Activated T-helper 1 cell treated with anti-CD3 and anti-CD28 coated beads, Interleukin-12 subunit alpha, Interleukin-12 subunit beta, Interleukin-2, Interleukin-4 antibody, amounts not matched to agents 30 ng/mL and 10 ng/mL and 1 ng/mL, durations not matched to agents 14 hours and 24 hours and 36 hours (primary cell): Measurements from ENCODE around the gene C2CD4B. TPM values are rescaled to one million over a fixed set of nuclear protein-coding genes. Genes with fewer than 3 reads are reported as not detected.
A peak's percentile ranks its signal among the peaks of the same experiment; 100 is the strongest.

Experiments used
- DNase-seq: peaks from one replicate; pipeline ENCODE4 v3.0.0; 2021; ENCODE audit warnings: low spot score
- H3K27ac Mint-ChIP-seq: one replicate; pipeline ENCODE4 v1.8.0; 2021; ENCODE audit warnings: mild to moderate bottlenecking, mixed read lengths
- H3K27me3 Mint-ChIP-seq: one replicate; pipeline ENCODE4 v1.8.0; 2022; ENCODE audit warnings: mild to moderate bottlenecking, moderate library complexity, mixed read lengths; ENCODE audit not compliant: insufficient read depth
- H3K36me3 Mint-ChIP-seq: one replicate; pipeline ENCODE4 v1.8.0; 2021; ENCODE audit warnings: low read depth, mixed read lengths
- H3K4me1 Mint-ChIP-seq: one replicate; pipeline ENCODE4 v1.8.0; 2021; ENCODE audit warnings: low read depth, mixed read lengths
- H3K4me3 Mint-ChIP-seq: one replicate; pipeline ENCODE4 v1.8.0; 2021; ENCODE audit warnings: mild to moderate bottlenecking, moderate library complexity, mixed read lengths
- H3K9me3 Mint-ChIP-seq: one replicate; pipeline ENCODE4 v1.8.0; 2021; ENCODE audit warnings: mixed read lengths
- intact Hi-C: fragments of 100-400 bp; cut with micrococcal nuclease; formaldehyde crosslinking; loops from one replicate; pipeline ENCODE4 v1.15.1; 2024
- total RNA-seq: library from RNA; stranded (reverse); gene quantifications from 2 replicates; pipeline ENCODE4 v1.2.3, GENCODE V29; 2022

Gene C2CD4B
- total RNA-seq, 1 donor from 2014 or later, result 0.78 TPM

- no peaks in the 10 kb centered on the region for H3K9me3 Mint-ChIP-seq
- intact Hi-C loops, result loop anchor here (5.0 to 10.0 kb wide), 2 partner anchors 54 to 133 kb away; partner anchors contain the start of gene C2CD4A
- H3K27me3 Mint-ChIP-seq, result peaks cover 2% of the 10 kb centered on the region
- DNase-seq, result no peak
- peaks cover 56% of the 10 kb centered on the region for H3K4me1 Mint-ChIP-seq
- no peak overlapping the region for H3K4me3 Mint-ChIP-seq
- no peak overlapping the region for H3K27ac Mint-ChIP-seq
- H3K36me3 Mint-ChIP-seq, result no peaks in the 10 kb centered on the region
Observed at GRCh38 chr15:62121273-62122015, 43.6 kb downstream of the C2CD4B start.

GRCh38 chr15:62120776-62121175, 44.3 kb downstream of the C2CD4B start:
- intact Hi-C loops, result loop anchor here (5.0 to 10.0 kb wide), 2 partner anchors 53 to 134 kb away; partner anchors contain the start of gene C2CD4A

GRCh38 chr15:62119874-62120273, 45.2 kb downstream of the C2CD4B start:
- no peak for DNase-seq
- Mint-ChIP-seq H3K9me3 (no peaks in the 10 kb centered on the region), H3K27me3 (peaks cover 2% of the 10 kb centered on the region), H3K36me3 (no peaks in the 10 kb centered on the region), H3K4me3 (no peak overlapping the region), H3K4me1 (peaks cover 47% of the 10 kb centered on the region), H3K27ac (peak overlapping the region; percentile 28)
- intact Hi-C loops, result loop anchor here (1.0 to 10.0 kb wide), 4 partner anchors 10 to 135 kb away; partner anchors contain the start of gene C2CD4A

More at GRCh38 chr15:62120776-62121175, 44.3 kb downstream of the C2CD4B start:
- Mint-ChIP-seq H3K27ac (peak overlapping the region; percentile 52), H3K9me3 (no peaks in the 10 kb centered on the region), H3K27me3 (peaks cover 2% of the 10 kb centered on the region), H3K4me3 (no peak overlapping the region), H3K36me3 (no peaks in the 10 kb centered on the region), H3K4me1 (peaks cover 56% of the 10 kb centered on the region)
- DNase-seq, result no peak

- H3K27ac Mint-ChIP-seq, result peak overlapping the region; percentile 28
- peaks cover 2% of the 10 kb centered on the region for H3K27me3 Mint-ChIP-seq
- H3K9me3 Mint-ChIP-seq, result no peaks in the 10 kb centered on the region
- peak overlapping the region; percentile 30 for H3K4me3 Mint-ChIP-seq
- DNase-seq, result peak; percentile 5
- H3K36me3 Mint-ChIP-seq, result no peaks in the 10 kb centered on the region
- H3K4me1 Mint-ChIP-seq, result peaks cover 42% of the 10 kb centered on the region
- intact Hi-C loops, result loop anchor here (1.0 kb wide), 2 partner anchors 9 to 34 kb away; no protein-coding TSS in a partner anchor
Observed at GRCh38 chr15:62119227-62119864, 45.7 kb downstream of the C2CD4B start.

- DNase-seq, result no peak
- Mint-ChIP-seq H3K4me3 (no peak overlapping the region), H3K27ac (peak overlapping the region; percentile 60), H3K27me3 (peaks cover 2% of the 10 kb centered on the region), H3K36me3 (no peaks in the 10 kb centered on the region), H3K9me3 (no peaks in the 10 kb centered on the region), H3K4me1 (peaks cover 35% of the 10 kb centered on the region)
- intact Hi-C loops, result loop anchor here (1.0 kb wide), 2 partner anchors 8 to 35 kb away; no protein-coding TSS in a partner anchor
Observed at GRCh38 chr15:62118520-62119226, 46.4 kb downstream of the C2CD4B start.

- Mint-ChIP-seq H3K27me3 (peaks cover 2% of the 10 kb centered on the region), H3K9me3 (no peaks in the 10 kb centered on the region), H3K36me3 (no peaks in the 10 kb centered on the region), H3K4me1 (peaks cover 27% of the 10 kb centered on the region), H3K27ac (no peak overlapping the region), H3K4me3 (no peak overlapping the region)
- intact Hi-C loops, result no loop called here
- DNase-seq, result no peak
Observed at GRCh38 chr15:62115847-62116246, 49.2 kb downstream of the C2CD4B start.

Other genes starting within 250 kb of the C2CD4B start
- gene VPS13C, start 104.8 kb downstream of the C2CD4B start, total RNA-seq, result 50.4 and 52.7 TPM in 2 replicates
- 0.13 and 0.17 TPM in 2 replicates for gene C2CD4A, start 98.3 kb downstream of the C2CD4B start, total RNA-seq
- gene TLN2, start 225.3 kb upstream of the C2CD4B start, total RNA-seq, result 0.70 and 0.76 TPM in 2 replicates